GM19467 (cell line): Measurements from ENCODE around the gene MDM2.

Experiments
- ATAC-seq: cut with Tn5 transposase; IDR thresholded peaks from one replicate; pipeline ENCODE4 v1.9.1; 2021; ENCODE audit warnings: mild to moderate bottlenecking, moderate library complexity; ENCODE audit not compliant: unreplicated experiment

MDM2 gene

DNA sequence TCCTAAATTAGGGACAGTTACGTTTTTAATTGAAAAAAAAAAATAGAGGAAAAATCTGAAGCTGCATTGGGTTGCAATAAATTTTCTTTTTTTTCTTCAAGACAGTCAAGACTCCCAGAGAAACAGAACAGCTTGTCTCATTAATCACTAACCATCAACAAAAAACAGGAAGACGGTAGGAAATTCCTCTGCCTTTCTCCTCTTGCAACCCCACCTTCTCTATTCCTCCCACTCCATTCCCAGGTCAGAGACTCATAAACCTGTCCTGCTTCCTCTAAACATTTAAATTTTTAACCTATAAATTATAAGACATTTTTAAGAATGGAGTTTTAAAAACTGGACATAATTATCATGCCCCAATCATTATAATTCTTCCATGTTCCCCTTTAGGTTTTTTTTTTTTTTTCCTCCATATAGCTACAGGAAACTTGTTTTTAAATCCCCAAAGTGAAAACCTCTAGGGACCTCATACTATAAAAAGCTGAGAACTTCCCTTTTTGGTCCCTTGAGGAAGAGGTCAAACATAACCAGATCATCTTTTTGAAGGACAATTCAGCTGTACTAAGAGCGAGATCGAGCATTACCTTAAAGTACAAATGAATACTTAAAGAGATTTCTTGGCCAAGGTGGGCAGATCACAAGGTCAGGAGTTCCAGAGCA lies 89.0 kb downstream of the MDM2 start:
- no peak for ATAC-seq

DNA sequence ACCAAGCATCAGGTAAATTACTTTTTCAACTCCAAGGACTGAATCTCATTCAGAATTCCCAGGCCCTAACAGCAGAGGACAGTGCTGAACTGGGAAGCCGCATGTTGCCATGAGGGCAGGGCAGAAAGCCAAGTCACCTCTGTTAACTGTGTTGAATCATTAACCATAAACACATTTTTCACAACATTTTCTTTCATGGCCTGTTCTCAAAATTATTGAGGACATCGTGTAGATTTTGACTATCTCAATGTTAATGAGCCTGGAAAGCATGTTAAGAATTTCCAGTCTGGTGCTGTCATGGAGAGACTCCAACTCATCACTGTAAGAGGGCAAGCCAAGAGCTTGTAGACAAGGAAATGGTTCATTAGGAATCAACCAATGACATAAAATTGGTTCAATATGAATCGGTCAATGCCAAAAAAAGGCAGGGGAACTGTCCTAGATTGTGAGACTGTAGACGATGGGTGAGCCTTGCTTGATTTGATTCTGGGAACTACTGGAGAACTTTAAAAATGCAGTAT lies 91.3 kb downstream of the MDM2 start:
- ATAC-seq: no peak

DNA sequence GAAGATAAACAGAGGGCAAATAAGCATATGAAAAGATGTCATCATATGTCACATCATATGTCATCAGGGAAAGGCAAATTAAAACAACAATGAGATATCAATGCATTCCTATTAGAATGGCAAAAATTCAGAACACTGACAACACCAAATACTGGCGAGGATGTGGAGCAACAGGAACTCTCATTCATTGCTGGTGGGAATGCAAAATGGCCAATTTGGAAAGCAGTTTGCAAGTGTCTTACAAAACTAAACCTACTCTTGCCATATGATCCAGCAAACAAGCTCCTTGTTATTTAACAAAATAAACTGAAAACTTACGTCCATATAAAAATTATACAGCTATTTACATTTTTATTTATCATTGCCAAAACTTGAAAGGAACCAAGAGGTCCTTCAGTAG lies 92.3 kb downstream of the MDM2 start:
- no peak for ATAC-seq
